ENCODE data around the gene LCNL1.

Gene LCNL1

DNA sequence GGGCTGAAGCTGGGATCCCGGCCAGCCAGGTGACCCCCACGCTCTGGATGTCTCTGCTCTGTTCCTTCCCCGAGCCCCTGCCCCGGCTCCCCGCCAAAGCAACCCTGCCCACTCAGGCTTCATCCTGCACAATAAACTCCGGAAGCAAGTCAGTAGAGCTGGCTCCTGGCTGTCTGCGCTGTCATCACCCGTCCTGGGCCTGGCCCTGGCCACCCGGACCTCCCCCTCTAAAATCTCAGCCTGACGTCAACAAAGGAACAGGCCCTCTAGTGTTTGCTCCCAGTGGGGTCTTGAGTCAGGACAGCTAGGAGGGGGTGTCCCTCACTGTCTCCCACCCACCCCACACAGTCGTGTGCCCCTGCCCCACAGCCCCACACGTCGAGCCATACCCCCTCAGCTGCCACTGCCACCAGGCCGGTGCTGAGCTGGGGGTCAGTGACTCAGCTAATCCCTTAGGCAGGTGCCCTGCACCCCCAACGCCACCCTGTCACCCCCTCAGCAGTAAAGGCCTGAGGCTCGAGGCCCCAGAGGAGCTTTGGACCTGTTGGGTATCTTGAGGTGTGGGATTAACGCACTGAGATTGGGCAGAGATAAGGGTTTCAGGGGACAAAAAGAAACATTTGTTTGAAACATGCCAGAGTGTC lies 1.1 kb upstream of the LCNL1 start:
- no peak for DNase-seq (ENCODE audit: low spot score)
- no peak overlapping the region for H3K4me3 ChIP-seq
- TF ChIP-seq, protein P1, sequence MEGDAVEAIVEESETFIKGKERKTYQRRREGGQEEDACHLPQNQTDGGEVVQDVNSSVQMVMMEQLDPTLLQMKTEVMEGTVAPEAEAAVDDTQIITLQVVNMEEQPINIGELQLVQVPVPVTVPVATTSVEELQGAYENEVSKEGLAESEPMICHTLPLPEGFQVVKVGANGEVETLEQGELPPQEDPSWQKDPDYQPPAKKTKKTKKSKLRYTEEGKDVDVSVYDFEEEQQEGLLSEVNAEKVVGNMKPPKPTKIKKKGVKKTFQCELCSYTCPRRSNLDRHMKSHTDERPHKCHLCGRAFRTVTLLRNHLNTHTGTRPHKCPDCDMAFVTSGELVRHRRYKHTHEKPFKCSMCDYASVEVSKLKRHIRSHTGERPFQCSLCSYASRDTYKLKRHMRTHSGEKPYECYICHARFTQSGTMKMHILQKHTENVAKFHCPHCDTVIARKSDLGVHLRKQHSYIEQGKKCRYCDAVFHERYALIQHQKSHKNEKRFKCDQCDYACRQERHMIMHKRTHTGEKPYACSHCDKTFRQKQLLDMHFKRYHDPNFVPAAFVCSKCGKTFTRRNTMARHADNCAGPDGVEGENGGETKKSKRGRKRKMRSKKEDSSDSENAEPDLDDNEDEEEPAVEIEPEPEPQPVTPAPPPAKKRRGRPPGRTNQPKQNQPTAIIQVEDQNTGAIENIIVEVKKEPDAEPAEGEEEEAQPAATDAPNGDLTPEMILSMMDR (IDR thresholded peaks at IDR 0.05), result no peak
- H3K27ac ChIP-seq, result peak overlapping the region in 1 of 2 donors; percentile 54

DNA sequence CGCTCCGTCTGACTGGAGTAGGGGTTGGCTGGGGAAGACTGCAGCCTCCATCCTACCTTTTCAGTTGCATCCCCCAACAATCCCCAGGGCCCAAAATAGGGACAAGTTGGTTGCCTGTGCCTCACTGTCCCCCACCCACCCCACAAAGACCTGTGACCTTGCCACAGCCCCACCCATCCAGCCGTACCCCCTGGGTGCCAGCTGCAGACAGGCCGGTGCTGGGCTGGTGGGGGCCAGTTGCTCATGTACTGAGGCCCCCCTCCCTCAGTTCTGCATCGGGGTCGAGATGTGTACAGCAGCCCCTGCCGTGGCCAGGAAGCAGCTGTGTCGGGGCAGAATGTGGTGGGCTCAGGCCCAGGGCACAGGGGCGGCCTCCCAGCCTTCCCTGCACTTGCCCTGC lies 374 bp downstream of the LCNL1 start:
- Histone ChIP-seq H3K27ac (no peak overlapping the region), H3K4me3 (no peak overlapping the region)
- TF ChIP-seq, protein P1 (IDR thresholded peaks at IDR 0.05), result no peak
- DNase-seq (ENCODE audit: low spot score), result no peak

DNA sequence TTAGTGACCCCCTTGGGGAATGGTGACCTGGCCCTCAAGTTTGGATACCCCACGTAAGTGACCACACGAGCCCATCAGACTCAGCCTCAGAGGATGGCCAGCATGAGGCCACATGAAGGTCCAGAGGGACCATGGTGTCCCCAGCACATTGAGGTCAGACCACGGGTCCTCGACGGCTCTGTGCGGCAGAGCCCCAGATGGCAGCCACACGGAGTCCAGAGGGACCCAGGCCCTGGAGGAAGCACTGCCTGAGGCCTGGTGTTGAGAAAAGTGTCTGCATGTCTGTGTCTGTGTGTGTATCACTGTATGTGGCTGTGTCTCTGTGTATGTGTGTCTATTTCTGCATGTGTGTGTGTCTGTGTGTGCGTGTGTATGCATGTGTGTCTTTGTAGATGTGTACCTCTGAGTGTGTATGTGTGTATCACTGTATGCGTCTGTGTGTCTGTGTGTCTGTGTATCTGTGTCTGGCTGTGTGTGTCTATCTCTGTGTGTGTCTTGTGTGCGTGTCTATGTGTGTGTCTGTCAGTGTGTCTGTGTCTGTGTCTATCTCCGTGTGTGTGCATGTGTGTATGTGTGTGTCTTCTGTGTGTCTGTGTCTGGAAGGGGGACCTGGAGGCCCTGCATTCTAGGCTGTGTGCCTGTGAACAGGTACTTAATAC lies 992 bp downstream of the LCNL1 start:
- H3K4me3 ChIP-seq, result no peak overlapping the region
- no peak for DNase-seq (ENCODE audit: low spot score)
- no peak overlapping the region for H3K27ac ChIP-seq
- TF ChIP-seq, protein P1 (IDR thresholded peaks at IDR 0.05), result no peak

DNA sequence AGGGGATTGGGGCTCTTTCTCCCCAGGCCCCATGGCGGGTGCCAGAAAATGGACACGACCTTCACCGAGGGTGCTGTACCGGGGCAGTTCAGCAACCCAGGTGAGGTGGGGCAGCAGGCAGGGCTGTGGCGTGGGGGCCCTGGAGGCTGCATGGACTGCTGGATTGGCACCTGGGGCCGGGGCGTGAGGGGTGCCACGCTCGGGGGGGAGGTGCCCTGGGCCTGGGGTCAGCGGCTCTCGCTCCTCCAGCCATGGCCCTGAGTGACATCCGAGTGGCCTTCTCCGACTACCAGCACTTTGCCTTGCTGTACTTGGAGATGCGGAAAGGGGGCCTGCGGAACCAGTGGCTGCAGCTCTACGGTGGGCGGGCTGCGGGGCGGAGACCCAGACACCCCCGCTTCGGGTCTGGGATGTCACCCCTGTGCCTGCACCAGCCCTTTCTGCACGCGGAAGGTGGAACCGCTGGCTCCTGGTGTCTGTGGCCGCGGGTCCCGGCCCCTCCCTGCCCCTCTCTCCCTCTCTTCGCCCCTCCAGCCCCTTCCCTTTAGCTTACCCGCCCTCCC lies 1.8 kb downstream of the LCNL1 start:
- no peak for DNase-seq (ENCODE audit: low spot score)
- Histone ChIP-seq H3K4me3 (no peak overlapping the region), H3K27ac (no peak overlapping the region)
- TF ChIP-seq, protein P1 (IDR thresholded peaks at IDR 0.05), result no peak

DNA sequence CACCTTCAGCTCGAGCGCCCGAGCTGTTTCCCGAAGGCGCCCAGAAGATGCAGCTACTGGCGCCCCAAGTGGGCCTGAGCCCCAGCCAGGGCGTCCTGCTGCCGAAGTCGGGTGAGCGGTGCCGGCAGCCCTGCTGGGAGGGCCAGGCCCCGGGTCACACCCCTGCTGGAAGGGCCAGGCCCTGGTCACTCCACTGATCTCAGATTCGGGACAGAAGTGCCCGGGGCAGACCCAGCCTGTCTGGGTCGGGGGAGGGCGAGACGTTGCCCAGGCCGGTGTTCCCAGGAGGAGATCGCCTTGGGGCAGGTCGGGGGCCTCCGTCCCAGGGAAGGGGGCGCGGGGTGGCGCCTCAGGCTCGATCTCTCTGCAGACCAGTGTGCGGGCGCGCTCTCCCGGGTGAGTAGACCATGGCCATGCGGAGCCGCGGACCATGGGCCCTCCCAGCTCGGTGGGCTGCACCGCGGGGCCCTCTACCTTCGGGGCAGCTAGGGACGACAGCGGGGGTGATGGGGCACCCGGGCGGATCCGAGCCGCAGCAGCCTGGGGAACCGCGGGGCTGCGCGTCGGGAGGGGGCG lies 2.3 kb downstream of the LCNL1 start:
- no peak for DNase-seq (ENCODE audit: low spot score)
- TF ChIP-seq, protein P1 (IDR thresholded peaks at IDR 0.05), result no peak
- Histone ChIP-seq H3K4me3 (peak overlapping the region; percentile 22), H3K27ac (no peak overlapping the region)

DNA sequence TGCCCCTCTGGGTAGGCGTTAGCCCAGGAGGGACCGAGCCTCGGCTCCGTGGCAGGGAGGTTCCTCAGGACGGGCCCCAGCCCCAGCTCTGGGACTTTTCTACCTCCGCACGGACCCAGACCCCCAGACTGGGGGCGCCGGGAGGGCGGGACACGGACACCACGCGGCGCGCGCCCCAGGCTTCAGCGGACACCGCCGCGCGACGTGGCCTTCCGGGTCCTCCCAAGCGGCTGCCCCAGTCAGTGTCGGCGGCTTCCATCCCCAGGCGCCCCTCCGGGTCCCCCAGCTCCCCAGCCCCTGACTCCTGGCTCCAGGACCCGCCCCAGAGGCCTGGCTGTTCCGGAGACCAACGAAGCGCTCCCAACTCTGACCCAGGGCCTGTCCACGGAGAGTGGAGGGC lies 3.1 kb downstream of the LCNL1 start:
- no peak for DNase-seq (ENCODE audit: low spot score)
- TF ChIP-seq, protein P1 (IDR thresholded peaks at IDR 0.05), result no peak
- Histone ChIP-seq H3K4me3 (peak overlapping the region; percentile 22), H3K27ac (no peak overlapping the region)

Data from coronary artery (tissue), 2 donors.